K562 (cell line): ENCODE measurements around the gene MRPL30. TPM values are rescaled to one million over a fixed set of nuclear protein-coding genes. Genes with fewer than 3 reads are reported as not detected.

Experiments
- ATAC-seq: fragments of 200-7000 bp; cut with Tn5 transposase; 3 replicates; pipeline ENCODE4 v1.9.1; 2020; ENCODE audit warnings: moderate library complexity
- BruUV-seq: library from RNA; stranded (reverse); fragments of 400-500 nt; replicated peaks from 2 replicates; lab custom pipeline; 2021; lab: Mats Ljungman, UMichigan
- CTCF ChIA-PET: fragments of 300-600 bp; formaldehyde crosslinking; extraction: SDS; loops from one replicate; lab custom pipeline; 2021; ENCODE audit warnings: low intra/inter-chr PET ratio; lab: Yijun Ruan, JAX
- POLR2A ChIA-PET: fragments of 300-600, 350-650 bp; sonication (Branson Sonifier 250); formaldehyde crosslinking; extraction: SDS; loops from one replicate; lab custom pipeline; 2021; ENCODE audit warnings: antibody characterized with exemption, inconsistent platforms; lab: Yijun Ruan, JAX
- DNase-seq, 4 experiments: peaks; one replicate each; pipeline versions ENCODE4 v3.0.0 to v3.0.0-alpha.2; 2011 to 2018; ENCODE audit warnings: low spot score in 3 of 4, mixed read lengths in 3 of 4; ENCODE audit errors: extremely low read depth in 1 of 4
- FAIRE-seq: peaks from 2 replicates; lab custom pipeline; 2011; peaks lifted over from hg19 to GRCh38; lab: Jason Lieb, UNC
- H2AFZ ChIP-seq: 2 replicates; pipeline ENCODE4 v1.6.0; 2011; ENCODE audit warnings: low read depth, low read length, control low read depth, inconsistent platforms
- H3K27ac ChIP-seq: fragments of 200-600 bp; 3 replicates; pipeline ENCODE4 v1.8.0; 2011; ENCODE audit warnings: low read depth, mild to moderate bottlenecking, control low read depth, inconsistent platforms, low read length, moderate library complexity, mixed read lengths; ENCODE audit errors: extremely low read depth
- H3K27me3 ChIP-seq, 2 experiments: fragments of 300-600 bp in 1 of 2; 2 replicates in 1 of 2; 3 replicates in 1 of 2; pipeline versions ENCODE4 v1.6.0 to v1.8.0; 2011; ENCODE audit warnings: inconsistent platforms in 2 of 2, low read length in 2 of 2, mild to moderate bottlenecking in 1 of 2, mixed read lengths in 1 of 2, moderate library complexity in 1 of 2; ENCODE audit not compliant: control insufficient read depth in 2 of 2, insufficient read depth in 2 of 2
- H3K36me3 ChIP-seq: fragments of 300-600 bp; 3 replicates; pipeline ENCODE4 v1.8.0; 2011; ENCODE audit warnings: mild to moderate bottlenecking, low read length, inconsistent platforms; ENCODE audit not compliant: control insufficient read depth, insufficient read depth
- H3K4me1 ChIP-seq, 2 experiments: fragments of 200-600 bp in 1 of 2; replicated peaks in 1 of 2; 2 replicates in 1 of 2; 3 replicates in 1 of 2; pipeline versions ENCODE4 v1.5.1 to v1.8.0; 2011; ENCODE audit warnings: inconsistent platforms in 2 of 2, low read length in 2 of 2, mild to moderate bottlenecking in 1 of 2, mixed read lengths in 1 of 2, moderate library complexity in 1 of 2; ENCODE audit not compliant: control insufficient read depth in 2 of 2, insufficient read depth in 2 of 2
- H3K4me2 ChIP-seq: 2 replicates; pipeline ENCODE4 v1.6.1; 2011; ENCODE audit warnings: low read length, control low read depth, inconsistent platforms, mixed read lengths; ENCODE audit not compliant: insufficient read depth
- H3K4me3 ChIP-seq: fragments of 200-600 bp; sonication (generic), shearing (Covaris generic); 2 replicates; pipeline ENCODE4 v1.5.1; 2016; ENCODE audit warnings: control low read depth, inconsistent platforms
- H3K79me2 ChIP-seq: fragments of 200-600 bp; 3 replicates; pipeline ENCODE4 v1.8.0; 2011; ENCODE audit warnings: low read length, inconsistent platforms; ENCODE audit not compliant: control insufficient read depth, insufficient read depth
- H3K9ac ChIP-seq, 2 experiments: 2 replicates each; pipeline versions ENCODE4 v1.6.0 to v1.6.1; 2011; ENCODE audit warnings: low read depth in 2 of 2, low read length in 2 of 2, control low read depth in 1 of 2, inconsistent platforms in 1 of 2, mild to moderate bottlenecking in 1 of 2, mixed read lengths in 1 of 2; ENCODE audit not compliant: insufficient read depth in 1 of 2
- H3K9me1 ChIP-seq: one replicate; pipeline ENCODE4 v1.6.0; 2011; ENCODE audit warnings: inconsistent platforms, mild to moderate bottlenecking, low read length, moderate library complexity; ENCODE audit not compliant: control insufficient read depth, insufficient read depth
- H3K9me3 ChIP-seq: replicated peaks from 2 replicates; pipeline ENCODE4 v1.5.1; 2011; ENCODE audit warnings: low read depth, low read length, inconsistent platforms; ENCODE audit not compliant: control insufficient read depth, insufficient read depth
- H4K20me1 ChIP-seq: replicated peaks from 2 replicates; pipeline ENCODE4 v1.6.1; 2011; ENCODE audit warnings: low read length, inconsistent platforms, mixed read lengths; ENCODE audit not compliant: control insufficient read depth, insufficient read depth
- FOXP4 ChIP-seq: sonication (generic); formaldehyde crosslinking; IDR thresholded peaks from 2 replicates; pipeline ENCODE4 v1.8.0; 2022; ENCODE audit warnings: mild to moderate bottlenecking, missing genetic modification reagents, borderline replicate concordance
- MTF1 ChIP-seq: fragments of 250-450 bp; sonication (Bioruptor Pico); IDR thresholded peaks from 2 replicates; pipeline ENCODE4 v1.9.0; 2021; ENCODE audit warnings: moderate library complexity, mild to moderate bottlenecking, inconsistent platforms, borderline replicate concordance
- NELFE ChIP-seq: IDR thresholded peaks from 2 replicates; pipeline ENCODE4 v1.6.1; 2011; ENCODE audit warnings: mild to moderate bottlenecking; ENCODE audit not compliant: insufficient read depth, insufficient read length
- PCBP2 ChIP-seq: fragments of 200-400 bp; formaldehyde crosslinking; IDR thresholded peaks from 2 replicates; pipeline ENCODE4 v1.6.1; 2018; ENCODE audit warnings: low read length, low read depth, mild to moderate bottlenecking, moderate library complexity; ENCODE audit not compliant: poor library complexity, severe bottlenecking
- TSC22D4 ChIP-seq: fragments of 450-650 bp; IDR thresholded peaks from 2 replicates; pipeline ENCODE4 v1.6.1; 2016; ENCODE audit warnings: missing genetic modification characterization, missing biosample characterization, control low read depth
- ZNF311 ChIP-seq: fragments of 250-450 bp; sonication (Bioruptor Pico); IDR thresholded peaks from 2 replicates; pipeline ENCODE4 v1.4.0; 2020; ENCODE audit warnings: mild to moderate bottlenecking, moderate library complexity
- ZNF668 ChIP-seq: fragments of 250-450 bp; sonication (Bioruptor Pico); IDR thresholded peaks from 2 replicates; pipeline ENCODE4 v1.8.0; 2022; ENCODE audit warnings: mild to moderate bottlenecking, inconsistent platforms
- WGBS: fragments of 100-300 bp; shearing (Covaris generic); methylation state at CpG from one replicate; pipeline ENCODE4 v1.1.6; 2016; ENCODE audit warnings: low coverage, mixed read lengths; ENCODE audit not compliant: insufficient coverage; ENCODE audit errors: missing lambda C conversion rate; 5-methylcytosine and 5-hydroxymethylcytosine counted together
- in situ Hi-C: fragments of 300-500 bp; cut with MboI; formaldehyde crosslinking; loops from 4 replicates; pipeline ENCODE4 v1.15.0; 2018; ENCODE audit warnings: inconsistent platforms, mixed read lengths
- intact Hi-C: fragments of 100-400 bp; cut with micrococcal nuclease; formaldehyde crosslinking; loops from 2 replicates; pipeline ENCODE4 v1.14.2; 2022
- polyA plus RNA-seq, 8 experiments: library from polyadenylated mRNA; depleted of rRNA in 4 of 8; stranded (reverse) in 5 of 8; unstranded in 3 of 8; fragments of >200 nt; fragmentation: Nextera tagmentation in 2 of 8; fragmentation: Illumina TruSeq in 1 of 8; extraction: Ambion mirVana in 2 of 8; extraction: Trizol in 1 of 8; gene quantifications; 2 replicates each; pipeline versions ENCODE4 v1.2.1 to v1.2.3, GENCODE V29; 2011 to 2014; ENCODE audit warnings: inconsistent platforms in 1 of 8, missing spikeins in 1 of 8
- total RNA-seq, 7 experiments: library from RNA; depleted of rRNA in 6 of 7; stranded (reverse); fragments of >200 nt in 6 of 7; fragmentation: Illumina TruSeq in 2 of 7; extraction: Trizol in 2 of 7; gene quantifications; 2 replicates each; pipeline versions ENCODE4 v1.2.1 to v1.2.3, GENCODE V29; 2011 to 2021; ENCODE audit warnings: low replicate concordance in 1 of 7
- TF ChIP-seq, protein P1 (sequence below), 2 experiments: fragments of 450-650 bp; IDR thresholded peaks; 2 replicates each; pipeline ENCODE4 v1.6.1; 2016; ENCODE audit warnings: mild to moderate bottlenecking in 2 of 2, borderline replicate concordance in 1 of 2, low read depth in 1 of 2, moderate library complexity in 1 of 2

Gene MRPL30
- total and polyA plus RNA-seq, 9 of the 15 experiments (the other 6 are each of a cell fraction or from before 2014, with no cell fraction given) = 63.3 to 130 (median 87.0) TPM

GRCh38 chr2:99152199-99152895 lies 28.6 kb upstream of the MRPL30 start:
- peaks cover 32% of the 10 kb centered on the region for H3K79me2 ChIP-seq
- no peaks in the 10 kb centered on the region for H3K9me3 ChIP-seq
- H3K9ac ChIP-seq = no peak overlapping the region
- H3K36me3 ChIP-seq = peaks cover 16% of the 10 kb centered on the region
- H3K4me1 ChIP-seq = peaks cover 11 to 21% of the 10 kb centered on the region in 2 experiments; a peak in 4 of 5 replicates
- H3K9me1 ChIP-seq = no peaks in the 10 kb centered on the region
- in situ Hi-C loops = no loop called here
- no peak overlapping the region for H3K4me2 ChIP-seq
- FAIRE-seq = no peak
- H4K20me1 ChIP-seq = no peaks in the 10 kb centered on the region
- CTCF ChIA-PET = no interaction called here
- H2AFZ ChIP-seq = no peak overlapping the region
- WGBS = 78% methylated on average over 7 of the region's 7 CpGs
- no peak for ATAC-seq
- no peaks in the 10 kb centered on the region for H3K27me3 ChIP-seq
- no peak for DNase-seq
- no TSS peak for BruUV-seq
- POLR2A ChIA-PET = interaction anchor here (0.6 to 0.7 kb wide), 2 partner anchors 10 to 196 kb away, joined by 4 read pairs; partner anchors contain the start of gene C2orf15
- intact Hi-C loops = no loop called here
- H3K27ac ChIP-seq = no peak overlapping the region
- H3K4me3 ChIP-seq = no peak overlapping the region
- TF ChIP-seq FOXP4 (no peak), NELFE (no peak), TSC22D4 (tag) (no peak), ZNF668 (CRISPR knock-in tag) (no peak), MTF1 (CRISPR knock-in tag) (no peak), PCBP2 (no peak), ZNF311 (CRISPR knock-in tag) (no peak)
- TF ChIP-seq, protein P1, sequence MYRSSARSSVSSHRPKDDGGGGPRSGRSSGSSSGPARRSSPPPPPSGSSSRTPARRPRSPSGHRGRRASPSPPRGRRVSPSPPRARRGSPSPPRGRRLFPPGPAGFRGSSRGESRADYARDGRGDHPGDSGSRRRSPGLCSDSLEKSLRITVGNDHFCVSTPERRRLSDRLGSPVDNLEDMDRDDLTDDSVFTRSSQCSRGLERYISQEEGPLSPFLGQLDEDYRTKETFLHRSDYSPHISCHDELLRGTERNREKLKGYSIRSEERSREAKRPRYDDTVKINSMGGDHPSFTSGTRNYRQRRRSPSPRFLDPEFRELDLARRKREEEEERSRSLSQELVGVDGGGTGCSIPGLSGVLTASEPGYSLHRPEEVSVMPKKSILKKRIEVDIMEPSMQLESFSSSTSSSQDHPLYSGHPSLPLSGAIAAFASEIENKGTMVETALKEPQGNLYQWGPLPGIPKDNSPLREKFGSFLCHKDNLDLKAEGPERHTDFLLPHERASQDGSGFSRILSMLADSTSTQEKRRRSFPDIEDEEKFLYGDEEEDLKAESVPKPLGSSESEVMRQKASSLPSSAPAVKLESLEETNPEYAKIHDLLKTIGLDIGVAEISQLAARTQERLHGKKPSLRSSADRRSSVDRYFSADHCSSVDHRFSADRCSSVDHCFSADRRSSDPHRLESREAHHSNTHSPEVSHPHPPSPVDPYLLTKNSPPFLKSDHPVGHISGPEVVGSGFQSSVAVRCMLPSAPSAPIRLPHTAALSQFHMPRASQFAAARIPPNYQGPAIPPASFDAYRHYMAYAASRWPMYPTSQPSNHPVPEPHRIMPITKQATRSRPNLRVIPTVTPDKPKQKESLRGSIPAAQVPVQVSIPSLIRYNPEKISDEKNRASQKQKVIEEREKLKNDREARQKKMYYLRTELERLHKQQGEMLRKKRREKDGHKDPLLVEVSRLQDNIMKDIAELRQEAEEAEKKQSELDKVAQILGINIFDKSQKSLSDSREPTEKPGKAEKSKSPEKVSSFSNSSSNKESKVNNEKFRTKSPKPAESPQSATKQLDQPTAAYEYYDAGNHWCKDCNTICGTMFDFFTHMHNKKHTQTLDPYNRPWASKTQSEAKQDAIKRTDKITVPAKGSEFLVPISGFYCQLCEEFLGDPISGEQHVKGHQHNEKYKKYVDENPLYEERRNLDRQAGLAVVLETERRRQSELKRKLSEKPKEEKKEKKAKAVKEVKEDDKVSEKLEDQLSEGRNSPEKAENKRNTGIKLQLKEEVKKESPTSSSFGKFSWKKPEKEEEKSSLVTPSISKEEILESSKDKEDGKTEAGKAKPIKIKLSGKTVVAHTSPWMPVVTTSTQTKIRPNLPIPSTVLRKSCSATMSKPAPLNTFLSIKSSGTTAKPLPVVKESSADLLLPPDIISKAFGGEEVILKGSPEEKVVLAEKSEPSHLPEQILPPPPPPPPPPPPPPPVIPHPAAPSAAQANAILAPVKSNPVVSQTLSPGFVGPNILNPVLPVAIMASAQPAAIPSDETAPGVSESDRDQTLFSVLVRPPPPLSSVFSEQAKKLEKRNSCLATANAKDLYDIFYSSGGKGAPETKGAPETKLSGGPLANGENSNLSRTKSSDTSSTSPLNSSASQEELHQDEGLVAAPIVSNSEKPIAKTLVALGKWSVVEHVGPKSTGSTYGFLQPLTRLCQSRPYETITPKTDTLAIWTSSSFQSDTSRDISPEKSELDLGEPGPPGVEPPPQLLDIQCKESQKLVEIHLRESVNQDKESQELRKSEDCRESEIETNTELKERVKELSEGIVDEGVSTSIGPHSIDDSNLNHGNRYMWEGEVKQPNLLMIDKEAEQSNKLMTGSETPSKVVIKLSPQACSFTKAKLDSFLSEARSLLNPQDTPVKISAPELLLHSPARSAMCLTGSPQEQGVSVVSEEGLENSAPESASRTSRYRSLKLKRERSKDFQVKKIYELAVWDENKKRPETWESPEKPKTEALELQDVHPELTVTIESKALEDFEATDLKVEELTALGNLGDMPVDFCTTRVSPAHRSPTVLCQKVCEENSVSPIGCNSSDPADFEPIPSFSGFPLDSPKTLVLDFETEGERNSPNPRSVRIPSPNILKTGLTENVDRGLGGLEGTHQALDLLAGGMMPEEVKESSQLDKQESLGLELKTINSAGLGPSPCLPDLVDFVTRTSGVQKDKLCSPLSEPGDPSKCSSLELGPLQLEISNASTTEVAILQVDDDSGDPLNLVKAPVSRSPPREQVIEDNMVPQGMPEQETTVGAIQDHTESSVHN (IDR thresholded peaks at IDR 0.05; ENCODE audit: borderline replicate concordance in 1 of 2, low read depth in 1 of 2) = no peak
